GM19452 (cell line): ENCODE results near the gene PRKCD.
"Not testable (repeated sequence)": the region's sequence is repeated elsewhere in the genome, so short reads cannot be mapped to it uniquely, and the experiment has no call there.

Experiments
- ATAC-seq: cut with Tn5 transposase; IDR thresholded peaks from one replicate; pipeline ENCODE4 v1.9.1; 2021; ENCODE audit not compliant: unreplicated experiment

PRKCD gene

DNA sequence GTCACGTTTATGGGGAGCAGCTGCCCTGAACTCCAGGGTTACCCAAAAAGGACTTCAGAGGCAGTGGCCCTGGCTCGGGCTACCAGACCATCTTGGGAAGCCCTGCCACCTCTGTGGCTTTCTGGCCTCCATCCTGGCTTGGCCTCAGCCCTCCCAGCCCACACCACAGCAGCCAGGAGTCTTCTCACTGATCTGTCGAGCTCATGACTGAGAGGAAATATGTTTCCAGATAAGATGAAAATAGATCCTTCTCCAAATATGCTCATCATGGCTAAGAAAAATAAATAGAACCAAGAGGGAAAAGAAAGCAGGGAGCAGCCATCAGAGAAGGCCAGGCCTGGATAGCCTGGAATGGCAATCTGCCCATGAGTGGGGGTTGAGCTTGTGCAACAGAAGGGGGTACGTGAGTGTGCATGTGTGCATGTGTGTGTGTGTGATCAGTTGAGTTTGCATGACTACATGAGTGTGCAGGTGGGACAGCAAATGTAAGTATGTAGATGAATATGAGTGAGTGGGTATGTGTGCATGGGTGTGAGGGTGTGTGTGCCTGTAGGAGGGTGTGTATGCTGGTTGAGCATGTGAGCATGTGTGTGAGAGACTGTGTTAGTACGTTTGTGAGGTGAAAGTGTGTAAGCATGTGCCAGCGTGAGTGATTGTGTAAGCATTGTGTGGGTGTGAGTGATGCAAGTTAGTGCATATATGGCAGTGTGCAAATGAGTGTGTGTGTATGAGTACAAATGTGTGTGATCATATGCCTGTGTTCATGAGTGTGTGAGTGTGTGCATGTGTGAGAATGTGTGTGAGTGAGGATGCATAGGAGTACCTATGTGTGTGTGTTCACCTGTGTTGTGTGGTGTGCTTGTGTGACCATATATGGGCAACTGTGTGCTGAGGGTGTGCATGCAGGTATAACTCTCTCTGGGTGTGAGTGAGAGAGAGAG, 20.8 kb upstream of the PRKCD start:
- ATAC-seq = no peak

DNA sequence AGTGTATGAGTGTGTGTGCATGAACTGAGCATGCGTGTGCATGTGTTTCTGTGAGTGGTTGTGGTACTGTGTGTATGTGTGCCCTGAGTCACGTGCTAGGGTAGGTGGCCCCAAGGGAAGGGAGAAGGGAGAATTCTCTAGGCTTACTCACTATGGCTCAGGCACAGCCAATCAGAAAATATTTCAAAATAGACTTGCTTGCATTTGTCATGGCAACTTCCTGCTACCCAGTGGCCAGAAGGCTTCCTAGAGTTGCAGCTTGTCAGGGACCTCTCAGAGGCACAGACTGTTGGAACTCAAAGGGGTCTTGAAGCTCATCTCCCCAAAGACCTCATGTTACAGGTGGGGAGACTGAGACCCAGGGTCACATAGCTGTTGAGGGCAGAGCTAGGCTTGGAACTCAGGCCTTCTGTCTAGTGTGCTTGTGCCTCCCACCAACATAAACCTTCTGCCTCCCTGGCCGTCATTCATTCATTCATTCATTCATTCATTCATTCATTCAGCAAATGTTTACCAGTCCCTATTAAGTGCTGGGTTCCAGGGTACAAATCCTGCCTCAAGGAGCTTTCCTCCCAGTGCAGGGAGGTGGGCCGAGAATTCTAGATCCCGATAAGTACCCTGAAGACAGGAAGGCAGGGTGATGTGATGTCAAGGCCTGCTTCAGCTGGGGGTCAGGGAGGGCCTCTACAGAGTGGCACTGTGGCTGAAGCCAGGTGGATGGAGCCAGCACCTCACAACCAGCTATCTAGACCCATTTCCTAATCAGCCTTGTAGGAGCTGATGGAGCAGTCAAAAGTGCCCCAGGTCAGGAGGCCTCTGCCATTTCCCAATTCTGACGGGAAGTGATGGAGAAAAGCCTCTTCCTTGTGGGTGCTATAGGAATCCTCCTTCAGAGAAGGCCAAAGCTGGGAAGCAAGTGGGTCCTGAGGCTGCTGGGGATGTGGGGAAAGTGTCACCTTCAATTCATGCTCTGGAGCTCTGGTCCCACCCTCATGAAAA, 19.9 kb upstream of the PRKCD start:
- ATAC-seq = no peak

DNA sequence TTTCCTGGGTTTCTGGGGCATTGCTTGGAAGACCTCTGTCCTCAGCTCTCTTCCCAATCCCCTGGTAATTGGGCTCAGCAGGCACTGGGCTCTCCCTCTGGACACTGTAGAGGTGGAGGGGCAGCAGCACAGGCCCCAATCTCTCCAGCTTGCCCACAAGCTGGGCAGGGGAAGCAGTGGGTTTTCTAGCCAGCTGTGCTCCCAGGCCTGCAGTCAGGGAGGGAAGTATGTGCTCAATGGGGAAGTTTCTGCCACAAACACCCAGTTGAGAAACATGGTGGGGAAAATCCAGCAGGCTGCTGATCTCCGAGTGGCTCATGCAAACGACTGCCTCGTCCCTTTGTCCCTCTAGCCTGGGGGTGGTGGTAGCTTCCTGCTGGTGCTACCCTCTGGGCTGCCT, 18.0 kb upstream of the PRKCD start:
- ATAC-seq = no peak

DNA sequence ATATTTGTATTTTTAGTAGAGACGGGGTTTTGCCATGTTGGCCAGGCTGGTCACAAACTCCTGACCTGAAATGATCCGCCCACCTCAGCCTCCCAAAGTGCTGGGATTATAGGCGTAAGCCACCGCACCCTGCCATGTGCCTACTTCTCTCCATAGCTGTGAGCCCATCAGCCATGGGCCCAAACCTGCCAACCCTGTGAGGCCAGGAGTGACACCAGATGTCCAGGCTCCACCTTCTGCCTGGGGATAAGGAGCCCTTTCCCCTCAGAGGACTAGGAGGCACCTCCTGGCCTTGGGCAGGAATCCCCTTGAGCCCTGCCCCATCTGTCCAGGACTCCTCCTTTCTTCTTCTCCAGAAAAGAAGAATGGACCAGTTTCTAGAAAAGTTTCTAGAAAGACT, 16.6 kb upstream of the PRKCD start:
- ATAC-seq = no peak

DNA sequence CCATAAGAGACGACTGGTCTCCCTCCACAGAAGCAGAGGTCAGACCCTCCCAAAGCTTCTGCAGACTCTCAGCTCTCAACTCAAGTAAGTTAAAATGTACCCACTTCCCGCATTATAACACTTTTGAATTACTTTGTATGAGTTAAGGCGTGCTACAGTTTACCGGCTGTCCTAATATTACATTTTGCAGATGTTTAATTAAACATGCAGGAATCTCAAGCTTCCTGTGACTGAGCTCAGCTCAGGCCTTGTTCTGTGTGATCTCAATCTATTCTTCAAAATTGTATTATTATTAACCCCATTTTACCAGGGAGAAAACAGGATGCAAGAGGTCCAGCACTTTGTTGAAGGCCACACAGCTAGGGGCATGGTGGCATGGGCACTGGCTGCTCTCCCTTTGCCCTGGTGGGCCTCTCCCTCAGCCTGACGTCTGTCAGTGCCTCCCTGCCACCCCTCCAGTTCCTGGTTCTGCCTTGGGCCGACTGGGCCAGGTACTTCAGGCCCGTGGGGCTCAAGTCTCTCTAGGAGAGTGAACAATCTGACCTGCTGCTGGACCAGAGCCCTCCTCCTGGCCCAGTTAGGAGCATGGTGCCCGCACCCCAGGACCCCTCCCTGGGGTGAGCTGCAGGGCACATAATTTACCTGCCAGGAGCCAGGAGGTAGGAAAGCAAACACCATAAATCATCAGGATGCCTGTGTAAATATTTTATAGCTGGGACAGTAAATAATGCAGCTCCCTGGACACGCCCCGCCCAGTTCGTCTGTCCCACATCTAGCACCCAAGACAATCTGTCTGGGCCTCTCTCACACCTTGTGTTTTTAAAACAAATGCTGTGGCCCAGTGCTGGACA, 15.9 kb upstream of the PRKCD start:
- no peak for ATAC-seq

- no peak for ATAC-seq
These were observed 15.3 kb upstream of the PRKCD start for GRCh38 chr3:53145713-53146080.

- no peak for ATAC-seq
These were observed 14.6 kb upstream of the PRKCD start for GRCh38 chr3:53146319-53146891.

GRCh38 chr3:53147151-53147902, 13.7 kb upstream of the PRKCD start:
- ATAC-seq = no peak

DNA sequence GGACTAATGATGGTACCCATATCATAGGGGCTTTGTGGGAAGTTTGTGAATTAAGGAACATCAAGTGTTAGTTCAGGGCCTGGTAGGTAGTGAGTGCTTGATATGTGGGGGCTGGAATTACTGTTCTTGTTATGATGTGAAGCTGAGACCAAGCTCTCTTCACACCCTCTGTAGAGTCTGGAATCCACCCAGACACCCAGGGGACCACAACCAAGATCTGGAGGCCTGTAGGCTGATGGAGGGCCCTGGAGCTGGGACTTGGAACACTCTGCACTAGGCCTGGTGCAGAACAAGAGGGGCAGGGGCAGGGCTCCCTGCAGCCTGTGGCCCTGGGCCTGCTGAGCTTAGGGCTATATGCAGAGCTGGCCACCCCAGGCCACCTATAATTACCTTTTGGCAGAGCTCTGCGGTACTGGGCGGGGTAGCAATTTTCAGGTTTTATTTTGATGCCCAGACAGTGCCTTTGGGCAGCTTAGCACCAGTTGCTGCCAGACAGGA, 13.1 kb upstream of the PRKCD start:
- ATAC-seq = no peak

GRCh38 chr3:53149006-53149690, 11.9 kb upstream of the PRKCD start:
- ATAC-seq = no peak

GRCh38 chr3:53149699-53150098, 11.3 kb upstream of the PRKCD start:
- no peak for ATAC-seq

- ATAC-seq = no peak
These were observed 10.5 kb upstream of the PRKCD start for GRCh38 chr3:53150247-53151085.

GRCh38 chr3:53151086-53151438, 9.9 kb upstream of the PRKCD start:
- ATAC-seq = not testable (repeated sequence)

GRCh38 chr3:53151465-53151864, 9.5 kb upstream of the PRKCD start:
- ATAC-seq = no peak

DNA sequence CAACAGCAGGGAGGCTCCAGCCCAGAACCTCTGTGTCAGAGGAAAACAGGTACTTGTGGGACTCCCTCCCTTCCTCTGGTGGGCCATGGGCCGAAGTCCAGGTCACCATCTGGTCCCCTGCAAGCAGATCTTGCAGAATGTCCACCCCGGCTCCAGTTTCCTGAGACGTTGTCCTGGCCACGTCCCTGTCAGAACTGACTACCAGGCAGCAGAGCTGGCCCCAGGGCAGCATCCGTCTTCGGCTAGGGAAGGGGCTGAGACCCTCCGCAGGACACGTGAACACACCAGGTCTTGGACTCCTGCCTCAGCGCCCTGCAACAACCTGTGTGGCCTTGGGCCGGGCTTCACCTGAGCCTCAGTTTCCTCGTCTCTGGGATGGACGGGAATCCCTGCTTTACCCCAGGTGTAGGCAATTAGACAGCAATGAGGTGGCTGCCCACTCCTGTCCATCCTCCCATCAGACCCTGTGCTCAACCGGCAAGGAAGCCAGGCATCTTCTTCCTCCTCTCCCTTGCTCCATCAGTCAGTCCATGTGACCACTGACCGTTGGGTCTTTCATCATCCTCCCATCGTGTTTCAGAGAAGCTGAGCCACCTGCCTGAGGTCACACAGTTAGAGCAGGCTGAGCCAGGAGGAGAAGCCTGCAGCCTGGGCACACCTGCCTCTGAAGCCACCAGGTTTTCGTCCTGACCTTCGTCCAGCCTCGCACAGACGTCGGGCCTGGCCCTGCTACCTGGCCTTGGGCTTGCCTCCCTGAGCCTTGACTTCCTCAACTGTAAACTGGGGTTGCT, 8.9 kb upstream of the PRKCD start:
- ATAC-seq = no peak

- no peak for ATAC-seq
These were observed 7.7 kb upstream of the PRKCD start for GRCh38 chr3:53153264-53153823.

DNA sequence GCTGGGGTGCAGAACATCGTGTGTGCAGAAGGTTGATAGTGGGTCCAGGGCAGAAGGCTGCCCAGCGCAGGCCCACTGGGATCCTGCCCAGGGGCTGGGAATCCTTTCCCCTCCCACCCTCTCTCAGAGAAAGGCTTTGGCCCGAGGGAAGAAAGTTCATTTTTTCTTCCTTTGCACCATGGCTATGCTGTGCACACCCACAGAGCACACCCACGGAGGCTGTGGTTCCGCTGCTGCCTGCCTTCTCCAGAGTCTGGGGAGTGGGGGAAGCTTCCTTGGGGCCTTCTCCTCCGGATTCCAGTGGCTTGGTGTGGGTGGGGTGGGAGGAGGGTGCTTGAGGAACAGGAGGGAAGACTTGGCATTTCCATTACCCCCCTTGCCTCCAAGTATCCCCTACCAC, 7.0 kb upstream of the PRKCD start:
- no peak for ATAC-seq
